H9 (cell line): ENCODE results near the gene VCPKMT. TPM values are rescaled to one million over a fixed set of nuclear protein-coding genes. Genes with fewer than 3 reads are reported as not detected.

Experiments used
- DNase-seq: peaks from one replicate; pipeline ENCODE4 v3.0.0-alpha.2; 2017
- H2AFZ ChIP-seq: one replicate; pipeline ENCODE4 v1.6.1; 2013; ENCODE audit warnings: mild to moderate bottlenecking, low read length, control low read depth, moderate library complexity
- H2AK5ac ChIP-seq: 2 replicates; pipeline ENCODE4 v1.6.1; 2013; ENCODE audit warnings: low read length, control low read depth, mixed read lengths; ENCODE audit not compliant: insufficient read length
- H2BK120ac ChIP-seq: one replicate; pipeline ENCODE4 v1.6.1; 2013; ENCODE audit warnings: low read depth, mild to moderate bottlenecking, low read length, control low read depth, inconsistent platforms; ENCODE audit not compliant: poor library complexity, severe bottlenecking
- H2BK12ac ChIP-seq: 2 replicates; pipeline ENCODE4 v1.6.1; 2013; ENCODE audit warnings: low read length, control low read depth, mixed read lengths, low read depth; ENCODE audit not compliant: insufficient read length
- H2BK15ac ChIP-seq: 2 replicates; pipeline ENCODE4 v1.6.1; 2013; ENCODE audit warnings: low read depth, low read length, control low read depth
- H2BK20ac ChIP-seq: one replicate; pipeline ENCODE4 v1.6.1; 2013; ENCODE audit warnings: low read depth, mild to moderate bottlenecking, low read length, control low read depth, inconsistent platforms; ENCODE audit not compliant: poor library complexity, severe bottlenecking
- H2BK5ac ChIP-seq: 2 replicates; pipeline ENCODE4 v1.6.1; 2013; ENCODE audit warnings: low read length, control low read depth, mixed read lengths; ENCODE audit not compliant: insufficient read length
- H3K14ac ChIP-seq: 2 replicates; pipeline ENCODE4 v1.6.1; 2013; ENCODE audit warnings: low read length, control low read depth; ENCODE audit not compliant: insufficient read depth
- H3K18ac ChIP-seq: 2 replicates; pipeline ENCODE4 v1.6.1; 2013; ENCODE audit warnings: low read depth, mild to moderate bottlenecking, mixed read lengths, low read length, control low read depth; ENCODE audit not compliant: insufficient read length
- H3K23ac ChIP-seq: 2 replicates; pipeline ENCODE4 v1.6.1; 2013; ENCODE audit warnings: low read length, control low read depth, mixed read lengths, low read depth; ENCODE audit not compliant: insufficient read length
- H3K23me2 ChIP-seq: 2 replicates; pipeline ENCODE4 v1.6.1; 2013; ENCODE audit warnings: low read depth, mild to moderate bottlenecking, mixed read lengths, low read length, control low read depth; ENCODE audit not compliant: insufficient read length, poor library complexity, severe bottlenecking
- H3K27ac ChIP-seq: 2 replicates; pipeline ENCODE4 v1.5.1; 2013; ENCODE audit warnings: low read length, control low read depth, mixed read lengths, low read depth; ENCODE audit not compliant: insufficient read length
- H3K27me3 ChIP-seq: 2 replicates; pipeline ENCODE4 v1.6.1; 2013; ENCODE audit warnings: low read length, control low read depth, inconsistent platforms; ENCODE audit not compliant: insufficient read depth
- H3K4ac ChIP-seq: 2 replicates; pipeline ENCODE4 v1.6.1; 2013; ENCODE audit warnings: low read depth, mild to moderate bottlenecking, control low read depth, inconsistent platforms, low read length, moderate library complexity
- H3K4me1 ChIP-seq: 2 replicates; pipeline ENCODE4 v1.6.1; 2013; ENCODE audit warnings: low read length, control low read depth, inconsistent platforms; ENCODE audit not compliant: insufficient read depth
- H3K4me2 ChIP-seq: 2 replicates; pipeline ENCODE4 v1.6.1; 2013; ENCODE audit warnings: low read length, control low read depth, mixed read lengths; ENCODE audit not compliant: insufficient read length, insufficient read depth
- H3K56ac ChIP-seq: 2 replicates; pipeline ENCODE4 v1.6.1; 2013; ENCODE audit warnings: low read depth, mild to moderate bottlenecking, mixed read lengths, low read length, control low read depth; ENCODE audit not compliant: insufficient read length
- H3K79me1 ChIP-seq: 2 replicates; pipeline ENCODE4 v1.6.1; 2013; ENCODE audit warnings: low read depth, mild to moderate bottlenecking, moderate library complexity, low read length, control low read depth, inconsistent platforms; ENCODE audit not compliant: insufficient read depth, poor library complexity, severe bottlenecking
- H3K79me2 ChIP-seq: 2 replicates; pipeline ENCODE4 v1.6.1; 2013; ENCODE audit warnings: low read length, control low read depth, inconsistent platforms; ENCODE audit not compliant: insufficient read depth
- H3K9ac ChIP-seq: 2 replicates; pipeline ENCODE4 v1.6.1; 2013; ENCODE audit warnings: low read length, control low read depth, mixed read lengths; ENCODE audit not compliant: insufficient read length; ENCODE audit errors: extremely low read depth
- H3K9me3 ChIP-seq: one replicate; pipeline ENCODE4 v1.6.1; 2013; ENCODE audit warnings: low read depth, low read length, inconsistent platforms; ENCODE audit not compliant: control insufficient read depth
- H3T11ph ChIP-seq: one replicate; pipeline ENCODE4 v1.6.1; 2013; ENCODE audit warnings: mild to moderate bottlenecking, low read length, control low read depth, inconsistent platforms
- H4K20me1 ChIP-seq: one replicate; pipeline ENCODE4 v1.6.1; 2013; ENCODE audit not compliant: control insufficient read depth, insufficient read length, insufficient read depth
- H4K5ac ChIP-seq: 2 replicates; pipeline ENCODE4 v1.6.1; 2013; ENCODE audit warnings: low read depth, mild to moderate bottlenecking, mixed read lengths, low read length, control low read depth; ENCODE audit not compliant: insufficient read length
- H4K8ac ChIP-seq: replicated peaks from 2 replicates; pipeline ENCODE4 v1.6.1; 2013; ENCODE audit warnings: low read length, control low read depth, mixed read lengths, low read depth; ENCODE audit not compliant: insufficient read length
- H4K91ac ChIP-seq: 2 replicates; pipeline ENCODE4 v1.6.1; 2013; ENCODE audit warnings: low read depth, mild to moderate bottlenecking, moderate library complexity, mixed read lengths, low read length, control low read depth; ENCODE audit not compliant: insufficient read length
- H3K27ac Mint-ChIP-seq, 3 experiments: 2 replicates in 2 of 3; 3 replicates in 1 of 3; pipeline ENCODE4 v1.8.0; 2020 to 2021; ENCODE audit warnings: mixed read lengths in 3 of 3, mild to moderate bottlenecking in 1 of 3, moderate library complexity in 1 of 3
- H3K27me3 Mint-ChIP-seq: 2 replicates; pipeline ENCODE4 v1.8.0; 2021; ENCODE audit warnings: low read depth, mild to moderate bottlenecking, moderate library complexity, mixed read lengths
- H3K36me3 Mint-ChIP-seq, 3 experiments: 2 replicates in 2 of 3; 3 replicates in 1 of 3; pipeline ENCODE4 v1.8.0; 2020 to 2021; ENCODE audit warnings: low read depth in 3 of 3, mixed read lengths in 3 of 3; ENCODE audit not compliant: insufficient read depth in 1 of 3
- H3K4me1 Mint-ChIP-seq, 2 experiments: 2 replicates each; pipeline ENCODE4 v1.8.0; 2020; ENCODE audit warnings: mixed read lengths in 2 of 2
- H3K4me3 Mint-ChIP-seq, 2 experiments: 2 replicates in 1 of 2; 3 replicates in 1 of 2; pipeline ENCODE4 v1.8.0; 2020 to 2021; ENCODE audit warnings: mild to moderate bottlenecking in 2 of 2, mixed read lengths in 2 of 2, moderate library complexity in 1 of 2
- H3K9me3 Mint-ChIP-seq, 2 experiments: 2 replicates in 1 of 2; 3 replicates in 1 of 2; pipeline ENCODE4 v1.8.0; 2020; ENCODE audit warnings: mild to moderate bottlenecking in 2 of 2, mixed read lengths in 2 of 2, moderate library complexity in 1 of 2
- CTCF ChIP-seq: fragments of 200-600 bp; sonication (generic); conservative IDR thresholded peaks from 3 replicates; pipeline ENCODE4 v1.8.0; 2021; ENCODE audit warnings: antibody characterized with exemption, mild to moderate bottlenecking
- WGBS: extraction: QIAGEN DNeasy Blood & Tissue Kit; methylation state at CpG from one replicate; pipeline ENCODE4 v1.1.7; 2013; ENCODE audit warnings: missing lambda C conversion rate, low lambda C conversion rate, mixed read lengths; ENCODE audit not compliant: insufficient read length; ENCODE audit errors: extremely low coverage; 5-methylcytosine and 5-hydroxymethylcytosine counted together
- total RNA-seq: library from RNA; stranded (reverse); gene quantifications from 2 replicates; pipeline ENCODE4 v1.2.1, GENCODE V29; 2021

Gene VCPKMT
- total RNA-seq, 1 experiment from 2014 or later: 13.7 TPM

GRCh38 chr14:50070230-50070629 is 46.1 kb downstream of the VCPKMT start:
- Histone ChIP-seq H3K23ac (no peak overlapping the region), H3K18ac (no peak overlapping the region), H3K23me2 (no peaks in the 10 kb centered on the region), H3K79me1 (no peaks in the 10 kb centered on the region), H2AFZ (no peak overlapping the region), H3K9me3 (no peaks in the 10 kb centered on the region), H4K20me1 (no peaks in the 10 kb centered on the region), H3K4ac (no peak overlapping the region), H2BK120ac (no peak overlapping the region), H3T11ph (no peak overlapping the region), H3K14ac (no peak overlapping the region), H4K91ac (no peak overlapping the region), H4K5ac (no peak overlapping the region), H2BK5ac (no peak overlapping the region), H3K4me1 (0 out of 2 replicates have a peak, but pooled peaks cover 2% of the 10 kb centered on the region), H3K4me2 (no peak overlapping the region), H3K56ac (no peak overlapping the region), H2BK20ac (no peak overlapping the region), H3K27me3 (no peaks in the 10 kb centered on the region), H2AK5ac (no peak overlapping the region), H4K8ac (no peak overlapping the region), H3K9ac (no peak overlapping the region), H3K27ac (no peak overlapping the region), H2BK15ac (no peak overlapping the region), H3K79me2 (no peaks in the 10 kb centered on the region), H2BK12ac (no peak overlapping the region)
- H3K4me3 Mint-ChIP-seq: no peak overlapping the region
- TF ChIP-seq CTCF: no peak
- no peak overlapping the region; a peak in 2 of 7 replicates for H3K27ac Mint-ChIP-seq
- peaks cover 3% of the 10 kb centered on the region; the same call in 1 of the 2 replicates for H3K27me3 Mint-ChIP-seq
- peaks cover 0 to 8% of the 10 kb centered on the region in 2 experiments; a peak in 2 of 4 replicates for H3K4me1 Mint-ChIP-seq
- whole genome bisulfite sequencing: no CpG with 5 or more reads among the region's 3 CpGs
- no peak for DNase-seq
- peaks cover 8% of the 10 kb centered on the region in 2 experiments for H3K9me3 Mint-ChIP-seq
- H3K36me3 Mint-ChIP-seq: peaks cover 0 to 9% (median 6%) of the 10 kb centered on the region in 3 experiments; a peak in 4 of 7 replicates
